Fibroblast of lung (primary cell): ENCODE data around the gene ZBTB16. TPM values are rescaled to one million over a fixed set of nuclear protein-coding genes. Genes with fewer than 3 reads are reported as not detected.

Source experiments
- DNase-seq, 2 donors: peaks; one replicate each; pipeline versions ENCODE4 v3.0.0 to v3.0.0-alpha.2; 2010; ENCODE audit warnings: low read depth in 2 of 2
- H2AFZ ChIP-seq: 2 replicates; pipeline ENCODE4 v1.5.1; 2012; ENCODE audit warnings: low read length, control low read depth, inconsistent platforms
- H3K27ac ChIP-seq: 2 replicates; pipeline ENCODE4 v1.5.1; 2011; ENCODE audit warnings: low read length, control low read depth; ENCODE audit not compliant: insufficient read depth
- H3K27me3 ChIP-seq: 2 replicates; pipeline ENCODE4 v1.5.1; 2011; ENCODE audit warnings: mild to moderate bottlenecking, low read length; ENCODE audit not compliant: control insufficient read depth, insufficient read depth
- H3K36me3 ChIP-seq: 2 replicates; pipeline ENCODE4 v1.5.1; 2011; ENCODE audit warnings: low read length; ENCODE audit not compliant: control insufficient read depth, insufficient read depth
- H3K4me1 ChIP-seq: 2 replicates; pipeline ENCODE4 v1.5.1; 2011; ENCODE audit warnings: low read length; ENCODE audit not compliant: control insufficient read depth, insufficient read depth; ENCODE audit errors: extremely low read depth
- H3K4me2 ChIP-seq: 2 replicates; pipeline ENCODE4 v1.5.1; 2011; ENCODE audit warnings: low read length, control low read depth; ENCODE audit not compliant: insufficient read depth; ENCODE audit errors: extremely low read depth
- H3K4me3 ChIP-seq, 4 experiments: fragments of 200-600 bp in 1 of 4; sonication (generic) in 1 of 4; replicated peaks in 1 of 4; 2 replicates each; pipeline ENCODE4 v1.5.1; 2011 to 2016; ENCODE audit warnings: low read length in 4 of 4, low read depth in 3 of 4, mild to moderate bottlenecking in 3 of 4, control low read depth in 2 of 4, inconsistent platforms in 1 of 4, mixed read lengths in 1 of 4; ENCODE audit not compliant: insufficient read depth in 1 of 4; ENCODE audit errors: control extremely low read depth in 1 of 4
- H3K79me2 ChIP-seq: 2 replicates; pipeline ENCODE4 v1.5.1; 2012; ENCODE audit warnings: mild to moderate bottlenecking, low read length, inconsistent platforms; ENCODE audit not compliant: control insufficient read depth, insufficient read depth
- H3K9ac ChIP-seq: 2 replicates; pipeline ENCODE4 v1.5.1; 2011; ENCODE audit warnings: mild to moderate bottlenecking, low read length, control low read depth; ENCODE audit not compliant: insufficient read depth
- H3K9me3 ChIP-seq: 2 replicates; pipeline ENCODE4 v1.5.1; 2012; ENCODE audit warnings: low read depth, low read length; ENCODE audit not compliant: control insufficient read depth, insufficient read depth
- H4K20me1 ChIP-seq: 2 replicates; pipeline ENCODE4 v1.5.1; 2011; ENCODE audit warnings: low read length; ENCODE audit not compliant: control insufficient read depth, insufficient read depth; ENCODE audit errors: extremely low read depth
- CTCF ChIP-seq, 2 donors: IDR thresholded peaks in 1 of 2; conservative IDR thresholded peaks in 1 of 2; 1 replicate in 1 of 2; 2 replicates in 1 of 2; pipeline ENCODE4 v1.5.1; 2011 to 2012; ENCODE audit warnings: low read length in 2 of 2, control low read depth in 1 of 2, inconsistent platforms in 1 of 2, low read depth in 1 of 2, mild to moderate bottlenecking in 1 of 2
- EZH2 ChIP-seq: IDR thresholded peaks from 2 replicates; pipeline ENCODE4 v1.5.1; 2012; ENCODE audit warnings: low read length, control low read depth, mild to moderate bottlenecking; ENCODE audit errors: missing control alignments
- polyA plus RNA-seq, 2 donors: library from polyadenylated mRNA; depleted of rRNA in 1 of 2; stranded (reverse) in 1 of 2; unstranded in 1 of 2; fragments of >200 nt; gene quantifications; 2 replicates each; pipeline ENCODE4 v1.2.1, GENCODE V29; 2011 to 2012; ENCODE audit warnings: missing spikeins in 1 of 2
- total RNA-seq: library from RNA; depleted of rRNA; stranded (reverse); fragments of >200 nt; gene quantifications from 2 replicates; pipeline ENCODE4 v1.2.1, GENCODE V29; 2014

Gene ZBTB16
- total and polyA plus RNA-seq, 2 donors (not counting 1 experiment from before 2014, with no cell fraction given), result not detected

GRCh38 chr11:114082415-114082748 is 22.9 kb downstream of the ZBTB16 start:
- H3K27me3 ChIP-seq, result peaks cover 2% of the 10 kb centered on the region
- no peaks in the 10 kb centered on the region for H4K20me1 ChIP-seq
- H3K9ac ChIP-seq, result no peak overlapping the region
- DNase-seq, result peak in 1 of 2 donors; percentile 88
- no peaks in the 10 kb centered on the region for H3K36me3 ChIP-seq
- H2AFZ ChIP-seq, result no peak overlapping the region
- H3K27ac ChIP-seq, result no peak overlapping the region
- H3K4me1 ChIP-seq, result no peaks in the 10 kb centered on the region
- H3K4me2 ChIP-seq, result no peak overlapping the region
- no peaks in the 10 kb centered on the region for H3K79me2 ChIP-seq
- no peak for TF ChIP-seq CTCF (conservative IDR thresholded peaks at IDR 0.05 in 1 of 2, IDR thresholded peaks at IDR 0.05 in 1 of 2; ENCODE audit: low read depth in 1 of 2, low read length in 2 of 2)
- TF ChIP-seq EZH2, result no peak
- no peak overlapping the region for H3K4me3 ChIP-seq
- no peaks in the 10 kb centered on the region for H3K9me3 ChIP-seq

- Histone ChIP-seq H3K4me2 (no peak overlapping the region), H4K20me1 (no peaks in the 10 kb centered on the region), H3K9me3 (no peaks in the 10 kb centered on the region), H3K4me3 (no peak overlapping the region), H3K36me3 (no peaks in the 10 kb centered on the region), H3K9ac (no peak overlapping the region), H2AFZ (no peak overlapping the region), H3K27me3 (peaks cover 2% of the 10 kb centered on the region), H3K4me1 (no peaks in the 10 kb centered on the region), H3K79me2 (no peaks in the 10 kb centered on the region), H3K27ac (no peak overlapping the region)
- no peak for DNase-seq
- TF ChIP-seq CTCF (conservative IDR thresholded peaks at IDR 0.05 in 1 of 2, IDR thresholded peaks at IDR 0.05 in 1 of 2; ENCODE audit: low read depth in 1 of 2, low read length in 2 of 2) (no peak), EZH2 (no peak)
Measured at GRCh38 chr11:114082767-114083181, 23.3 kb downstream of the ZBTB16 start.

DNA sequence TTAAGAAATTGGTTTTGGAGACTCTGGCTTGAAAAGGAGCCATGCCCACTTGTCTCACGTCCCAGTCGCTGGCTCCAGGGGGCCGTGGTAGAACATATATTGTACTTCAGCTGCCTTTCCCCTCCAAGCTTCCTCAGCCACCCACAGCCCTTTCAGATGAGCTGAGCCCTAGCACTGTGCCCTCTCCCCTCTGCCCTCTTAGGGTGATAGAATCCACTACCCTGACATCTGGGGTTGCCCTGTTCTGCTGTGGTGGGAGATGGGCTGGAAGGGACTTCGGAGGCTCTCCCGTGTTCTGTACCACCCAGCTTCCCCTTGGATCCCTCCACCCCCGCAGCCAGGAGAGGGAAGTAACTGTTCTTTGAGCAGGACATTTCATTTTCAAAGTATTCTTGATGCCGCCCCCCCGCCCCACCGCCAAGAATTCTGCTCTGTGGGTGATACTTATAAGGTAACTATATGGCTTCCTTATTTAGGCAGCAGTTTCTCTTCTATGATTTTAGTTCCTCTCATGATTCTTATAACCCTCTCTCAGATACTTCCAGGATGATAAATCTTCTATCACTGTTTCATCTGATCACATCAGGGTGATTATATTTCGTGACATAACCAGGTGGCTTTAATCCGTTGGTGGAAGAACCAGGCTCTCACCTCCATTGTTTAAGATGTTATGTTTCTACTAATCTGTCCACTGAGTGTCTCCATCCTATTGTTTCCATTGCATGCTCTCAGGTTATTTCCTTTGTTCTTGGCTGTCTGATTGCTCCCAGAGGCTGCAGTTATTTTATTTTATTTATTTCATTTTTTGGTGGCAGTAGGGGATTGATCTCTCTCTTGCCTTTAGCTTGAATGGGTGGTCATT is 24.1 kb downstream of the ZBTB16 start:
- H3K36me3 ChIP-seq, result no peaks in the 10 kb centered on the region

More for the DNA sequence above, 24.1 kb downstream of the ZBTB16 start:
- no peak overlapping the region for H3K4me3 ChIP-seq
- no peaks in the 10 kb centered on the region for H4K20me1 ChIP-seq
- no peak for DNase-seq
- no peak overlapping the region for H3K9ac ChIP-seq
- H2AFZ ChIP-seq, result no peak overlapping the region
- TF ChIP-seq CTCF (conservative IDR thresholded peaks at IDR 0.05 in 1 of 2, IDR thresholded peaks at IDR 0.05 in 1 of 2; ENCODE audit: low read depth in 1 of 2, low read length in 2 of 2), result no peak
- TF ChIP-seq EZH2, result no peak
- no peaks in the 10 kb centered on the region for H3K9me3 ChIP-seq
- no peak overlapping the region for H3K4me2 ChIP-seq
- peaks cover 2% of the 10 kb centered on the region for H3K27me3 ChIP-seq
- H3K79me2 ChIP-seq, result no peaks in the 10 kb centered on the region
- H3K27ac ChIP-seq, result no peak overlapping the region
- H3K4me1 ChIP-seq, result no peaks in the 10 kb centered on the region
